ENCODE measurements around the gene CD2.

CD2 gene

DNA sequence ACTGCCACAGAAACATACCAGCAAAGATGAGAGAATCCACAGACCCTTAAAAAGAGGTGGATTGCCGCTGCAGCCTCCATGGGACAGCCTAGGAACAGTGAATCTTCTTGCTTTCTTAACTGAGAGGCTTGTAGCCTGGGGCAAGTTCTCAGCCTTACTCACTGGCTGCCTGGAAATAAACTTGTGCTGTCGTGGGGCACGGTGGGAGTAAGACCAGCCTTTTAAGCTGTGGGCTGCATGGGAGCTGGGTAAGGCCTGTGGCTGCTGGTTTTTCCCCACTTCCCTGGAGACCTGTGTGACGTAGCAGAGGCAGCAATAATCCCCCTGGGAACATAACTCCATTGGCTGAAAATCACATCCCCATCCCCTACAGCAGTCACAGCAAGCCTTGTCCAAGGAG, 30.8 kb downstream of the CD2 start:
- no peaks in the 10 kb centered on the region for H3K79me1 ChIP-seq (ENCODE audit: low read depth, low read length)
- no CpG with 5 or more reads among the region's 4 CpGs for WGBS, 2 donors (ENCODE audit: extremely low coverage in 2 of 2, insufficient read length in 2 of 2, insufficient replicate concordance in 1 of 2)
- H3K4ac ChIP-seq (ENCODE audit: low read length) = no peak overlapping the region
- no peaks in the 10 kb centered on the region for H3K36me3 ChIP-seq (replicated peaks in 1 of 2; ENCODE audit: control insufficient read depth in 2 of 2, insufficient read depth in 2 of 2, low read length in 2 of 2)
- H3K9ac ChIP-seq (ENCODE audit: low read depth, low read length, poor library complexity) = no peak overlapping the region
- no peak overlapping the region for H3K4me2 ChIP-seq (ENCODE audit: insufficient read depth, low read length, poor library complexity, severe bottlenecking)
- no peak overlapping the region for H2AK5ac ChIP-seq (ENCODE audit: low read depth, low read length)
- no peak overlapping the region for H4K91ac ChIP-seq (ENCODE audit: low read depth, low read length, poor library complexity)
- no peak overlapping the region for H2BK5ac ChIP-seq (ENCODE audit: low read length)
- H3K18ac ChIP-seq (ENCODE audit: low read length) = no peak overlapping the region
- H2AFZ ChIP-seq (ENCODE audit: low read length) = no peak overlapping the region
- H2BK12ac ChIP-seq (ENCODE audit: low read length) = no peak overlapping the region
- no peak overlapping the region for H3K4me3 ChIP-seq (ENCODE audit: low read length in 2 of 2)
- no peak overlapping the region for H3K23ac ChIP-seq (ENCODE audit: low read depth, low read length, poor library complexity)
- H3K27me3 ChIP-seq (ENCODE audit: control insufficient read depth in 3 of 3, insufficient read depth in 3 of 3, low read depth in 1 of 3, low read length in 3 of 3) = no peaks in the 10 kb centered on the region
- peaks cover 0 to 1% of the 10 kb centered on the region in 2 donors for H3K4me1 ChIP-seq (ENCODE audit: control insufficient read depth in 2 of 2, insufficient read depth in 1 of 2, low read depth in 1 of 2, low read length in 2 of 2)
- no peaks in the 10 kb centered on the region for H3K9me3 ChIP-seq (replicated peaks in 1 of 2; ENCODE audit: control insufficient read depth in 2 of 2, insufficient read depth in 1 of 2, low read depth in 1 of 2, low read length in 2 of 2)
- H2BK15ac ChIP-seq (ENCODE audit: low read length) = no peak overlapping the region
- no peak overlapping the region for H3K14ac ChIP-seq (ENCODE audit: low read length)
- H2BK120ac ChIP-seq (ENCODE audit: low read depth, low read length) = no peak overlapping the region
- no peak overlapping the region for H3K27ac ChIP-seq (replicated peaks; ENCODE audit: low read length)
- DNase-seq (ENCODE audit: low spot score) = no peak
- H4K8ac ChIP-seq (ENCODE audit: low read depth, low read length) = no peak overlapping the region

DNA sequence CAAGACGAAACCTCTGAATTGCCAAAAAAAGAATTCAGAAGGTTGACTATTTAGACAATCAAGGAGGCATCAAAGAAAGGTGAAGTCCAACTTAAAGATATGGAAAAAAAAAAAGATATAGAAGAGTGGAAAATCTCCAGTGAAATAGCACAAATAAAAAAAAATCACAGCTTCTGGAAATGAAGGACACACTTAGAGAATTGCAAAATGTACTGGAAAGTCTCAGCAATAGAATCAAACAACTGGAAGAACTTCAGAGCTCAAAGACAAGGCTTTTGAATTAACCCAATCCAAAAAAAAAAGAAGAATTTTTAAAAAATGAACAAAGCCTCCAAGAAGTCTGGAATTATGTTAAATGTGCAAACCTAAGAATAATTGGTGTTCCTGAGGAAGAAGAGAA, 31.8 kb downstream of the CD2 start:
- no peak overlapping the region for H4K91ac ChIP-seq (ENCODE audit: low read depth, low read length, poor library complexity)
- no CpG with 5 or more reads among the region's 1 CpG for WGBS, 2 donors (ENCODE audit: extremely low coverage in 2 of 2, insufficient read length in 2 of 2, insufficient replicate concordance in 1 of 2)
- H2BK12ac ChIP-seq (ENCODE audit: low read length) = no peak overlapping the region

DNA sequence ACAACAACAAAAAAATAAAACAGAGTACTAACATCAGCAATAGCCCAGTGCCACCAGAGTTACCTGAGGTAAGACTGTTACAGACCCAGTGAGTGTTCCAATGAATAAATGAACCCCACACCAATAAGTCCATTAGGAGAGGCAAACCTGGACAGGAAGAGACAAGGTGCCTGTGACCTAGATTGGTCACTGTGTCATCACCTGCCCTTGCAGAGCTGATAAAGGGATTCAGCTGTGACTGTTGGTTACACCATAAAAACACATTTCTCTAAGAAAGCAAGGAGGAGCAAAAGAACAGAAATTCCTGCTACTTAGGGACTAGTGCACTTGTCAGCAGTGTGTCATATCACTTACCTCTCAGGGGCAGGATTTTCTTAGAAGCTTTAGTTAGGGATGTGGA, 37.5 kb downstream of the CD2 start:
- H3K9ac ChIP-seq (ENCODE audit: low read depth, low read length, poor library complexity) = no peak overlapping the region
- no peak overlapping the region for H3K4me3 ChIP-seq (ENCODE audit: low read length in 2 of 2)
- no peak overlapping the region for H4K91ac ChIP-seq (ENCODE audit: low read depth, low read length, poor library complexity)
- H3K18ac ChIP-seq (ENCODE audit: low read length) = no peak overlapping the region
- H3K4me2 ChIP-seq (ENCODE audit: insufficient read depth, low read length, poor library complexity, severe bottlenecking) = no peak overlapping the region
- no peak for DNase-seq (ENCODE audit: low spot score)
- H4K8ac ChIP-seq (ENCODE audit: low read depth, low read length) = no peak overlapping the region
- no peaks in the 10 kb centered on the region for H3K27me3 ChIP-seq (ENCODE audit: control insufficient read depth in 3 of 3, insufficient read depth in 3 of 3, low read depth in 1 of 3, low read length in 3 of 3)
- H2BK15ac ChIP-seq (ENCODE audit: low read length) = no peak overlapping the region
- H3K79me1 ChIP-seq (ENCODE audit: low read depth, low read length) = no peaks in the 10 kb centered on the region
- no peaks in the 10 kb centered on the region for H3K36me3 ChIP-seq (replicated peaks in 1 of 2; ENCODE audit: control insufficient read depth in 2 of 2, insufficient read depth in 2 of 2, low read length in 2 of 2)
- no peak overlapping the region for H2BK5ac ChIP-seq (ENCODE audit: low read length)
- no peak overlapping the region for H2AFZ ChIP-seq (ENCODE audit: low read length)
- H3K14ac ChIP-seq (ENCODE audit: low read length) = no peak overlapping the region
- H2AK5ac ChIP-seq (ENCODE audit: low read depth, low read length) = no peak overlapping the region
- H3K4ac ChIP-seq (ENCODE audit: low read length) = no peak overlapping the region
- H3K23ac ChIP-seq (ENCODE audit: low read depth, low read length, poor library complexity) = no peak overlapping the region
- H3K9me3 ChIP-seq (replicated peaks in 1 of 2; ENCODE audit: control insufficient read depth in 2 of 2, insufficient read depth in 1 of 2, low read depth in 1 of 2, low read length in 2 of 2) = no peaks in the 10 kb centered on the region
- no peak overlapping the region for H3K27ac ChIP-seq (replicated peaks; ENCODE audit: low read length)
- no peaks in the 10 kb centered on the region for H3K4me1 ChIP-seq (ENCODE audit: control insufficient read depth in 2 of 2, insufficient read depth in 1 of 2, low read depth in 1 of 2, low read length in 2 of 2)
- H2BK12ac ChIP-seq (ENCODE audit: low read length) = no peak overlapping the region
- H2BK120ac ChIP-seq (ENCODE audit: low read depth, low read length) = no peak overlapping the region

More for the DNA sequence above, 31.8 kb downstream of the CD2 start:
- H3K4ac ChIP-seq (ENCODE audit: low read length) = no peak overlapping the region
- no peak overlapping the region for H3K14ac ChIP-seq (ENCODE audit: low read length)
- no peak overlapping the region for H2BK15ac ChIP-seq (ENCODE audit: low read length)
- H3K23ac ChIP-seq (ENCODE audit: low read depth, low read length, poor library complexity) = no peak overlapping the region
- no peaks in the 10 kb centered on the region for H3K27me3 ChIP-seq (ENCODE audit: control insufficient read depth in 3 of 3, insufficient read depth in 3 of 3, low read depth in 1 of 3, low read length in 3 of 3)
- H3K9me3 ChIP-seq (replicated peaks in 1 of 2; ENCODE audit: control insufficient read depth in 2 of 2, insufficient read depth in 1 of 2, low read depth in 1 of 2, low read length in 2 of 2) = no peaks in the 10 kb centered on the region
- DNase-seq (ENCODE audit: low spot score) = no peak
- H2AK5ac ChIP-seq (ENCODE audit: low read depth, low read length) = no peak overlapping the region
- no peaks in the 10 kb centered on the region for H3K79me1 ChIP-seq (ENCODE audit: low read depth, low read length)
- no peaks in the 10 kb centered on the region for H3K36me3 ChIP-seq (replicated peaks in 1 of 2; ENCODE audit: control insufficient read depth in 2 of 2, insufficient read depth in 2 of 2, low read length in 2 of 2)
- H4K8ac ChIP-seq (ENCODE audit: low read depth, low read length) = no peak overlapping the region
- H3K18ac ChIP-seq (ENCODE audit: low read length) = no peak overlapping the region
- H3K4me3 ChIP-seq (ENCODE audit: low read length in 2 of 2) = no peak overlapping the region
- peaks cover 0 to 1% of the 10 kb centered on the region in 2 donors for H3K4me1 ChIP-seq (ENCODE audit: control insufficient read depth in 2 of 2, insufficient read depth in 1 of 2, low read depth in 1 of 2, low read length in 2 of 2)
- no peak overlapping the region for H2BK5ac ChIP-seq (ENCODE audit: low read length)
- H3K4me2 ChIP-seq (ENCODE audit: insufficient read depth, low read length, poor library complexity, severe bottlenecking) = no peak overlapping the region
- no peak overlapping the region for H3K27ac ChIP-seq (replicated peaks; ENCODE audit: low read length)
- H2AFZ ChIP-seq (ENCODE audit: low read length) = no peak overlapping the region
- H2BK120ac ChIP-seq (ENCODE audit: low read depth, low read length) = no peak overlapping the region
- H3K9ac ChIP-seq (ENCODE audit: low read depth, low read length, poor library complexity) = no peak overlapping the region

DNA sequence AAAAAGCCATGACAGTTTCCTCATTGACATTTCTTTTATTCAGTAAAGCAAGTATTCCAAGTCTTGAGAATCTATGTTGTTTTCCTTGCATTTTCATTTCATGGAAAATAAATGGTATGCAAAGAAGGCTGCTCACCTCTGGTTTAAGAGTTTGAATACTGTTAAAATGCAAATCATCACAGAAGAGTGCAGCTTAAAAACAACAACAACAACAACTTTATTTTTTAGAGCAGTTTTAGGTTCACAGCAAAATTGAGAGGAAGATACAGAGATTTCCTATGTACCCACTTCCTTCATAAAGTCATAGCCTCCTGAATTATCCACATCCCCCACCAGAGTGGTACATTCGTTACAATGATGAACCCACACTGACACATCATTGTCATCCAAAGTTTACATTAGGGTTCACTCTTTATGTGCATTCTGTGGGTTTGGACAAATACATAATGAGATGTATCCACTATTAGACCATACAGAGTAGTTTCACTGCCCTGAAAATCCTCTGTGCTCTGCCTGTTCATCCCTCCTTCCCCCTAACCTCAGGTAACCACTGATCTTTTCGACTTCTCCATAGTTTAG, 39.2 kb downstream of the CD2 start:
- H2BK5ac ChIP-seq (ENCODE audit: low read length) = no peak overlapping the region
- H3K79me1 ChIP-seq (ENCODE audit: low read depth, low read length) = no peaks in the 10 kb centered on the region
- no peak overlapping the region for H3K14ac ChIP-seq (ENCODE audit: low read length)
- no peaks in the 10 kb centered on the region for H3K4me1 ChIP-seq (ENCODE audit: control insufficient read depth in 2 of 2, insufficient read depth in 1 of 2, low read depth in 1 of 2, low read length in 2 of 2)
- H4K91ac ChIP-seq (ENCODE audit: low read depth, low read length, poor library complexity) = no peak overlapping the region
- no peak overlapping the region for H3K4ac ChIP-seq (ENCODE audit: low read length)
- H3K4me2 ChIP-seq (ENCODE audit: insufficient read depth, low read length, poor library complexity, severe bottlenecking) = no peak overlapping the region
- H2BK120ac ChIP-seq (ENCODE audit: low read depth, low read length) = no peak overlapping the region
- H3K27ac ChIP-seq (replicated peaks; ENCODE audit: low read length) = no peak overlapping the region
- H2AFZ ChIP-seq (ENCODE audit: low read length) = no peak overlapping the region
- H4K8ac ChIP-seq (ENCODE audit: low read depth, low read length) = no peak overlapping the region
- H2BK12ac ChIP-seq (ENCODE audit: low read length) = no peak overlapping the region
- no peak overlapping the region for H3K18ac ChIP-seq (ENCODE audit: low read length)
- no peaks in the 10 kb centered on the region for H3K27me3 ChIP-seq (ENCODE audit: control insufficient read depth in 3 of 3, insufficient read depth in 3 of 3, low read depth in 1 of 3, low read length in 3 of 3)
- H3K23ac ChIP-seq (ENCODE audit: low read depth, low read length, poor library complexity) = no peak overlapping the region
- no peak overlapping the region for H2AK5ac ChIP-seq (ENCODE audit: low read depth, low read length)
- no peak overlapping the region for H2BK15ac ChIP-seq (ENCODE audit: low read length)
- H3K36me3 ChIP-seq (replicated peaks in 1 of 2; ENCODE audit: control insufficient read depth in 2 of 2, insufficient read depth in 2 of 2, low read length in 2 of 2) = no peaks in the 10 kb centered on the region
- no peaks in the 10 kb centered on the region for H3K9me3 ChIP-seq (replicated peaks in 1 of 2; ENCODE audit: control insufficient read depth in 2 of 2, insufficient read depth in 1 of 2, low read depth in 1 of 2, low read length in 2 of 2)
- no CpG with 5 or more reads among the region's 2 CpGs for WGBS, 2 donors (ENCODE audit: extremely low coverage in 2 of 2, insufficient read length in 2 of 2, insufficient replicate concordance in 1 of 2)
- H3K4me3 ChIP-seq (ENCODE audit: low read length in 2 of 2) = no peak overlapping the region
- no peak overlapping the region for H3K9ac ChIP-seq (ENCODE audit: low read depth, low read length, poor library complexity)
- no peak for DNase-seq (ENCODE audit: low spot score)
